Liver (tissue), 3 donors: ENCODE results near the gene GTF2IRD1.

Experiments
- EGR1 ChIP-seq, 2 donors: IDR thresholded peaks; 2 replicates each; pipeline ENCODE4 v1.6.1; 2016 to 2018; ENCODE audit warnings: antibody characterized with exemption in 2 of 2, low read depth in 2 of 2
- FOXA1 ChIP-seq: IDR thresholded peaks from 2 replicates; pipeline ENCODE4 v1.6.1; 2016; ENCODE audit warnings: antibody characterized with exemption
- FOXA2 ChIP-seq: IDR thresholded peaks from 2 replicates; pipeline ENCODE4 v1.6.1; 2016; ENCODE audit warnings: antibody characterized with exemption
- GABPA ChIP-seq, 2 donors: IDR thresholded peaks in 1 of 2; conservative IDR thresholded peaks in 1 of 2; 2 replicates each; pipeline ENCODE4 v1.6.1; 2016; ENCODE audit warnings: antibody characterized with exemption in 2 of 2, mild to moderate bottlenecking in 1 of 2, moderate library complexity in 1 of 2
- HNF4G ChIP-seq: IDR thresholded peaks from 2 replicates; pipeline ENCODE4 v1.6.1; 2016; ENCODE audit warnings: antibody characterized with exemption
- JUND ChIP-seq, 2 donors: IDR thresholded peaks; 2 replicates each; pipeline ENCODE4 v1.6.1; 2016; ENCODE audit warnings: antibody characterized with exemption in 2 of 2
- RAD21 ChIP-seq, 2 donors: IDR thresholded peaks; 2 replicates each; pipeline ENCODE4 v1.6.1; 2016; ENCODE audit warnings: antibody characterized with exemption in 2 of 2, mild to moderate bottlenecking in 2 of 2
- RXRA ChIP-seq, 2 donors: IDR thresholded peaks; 2 replicates each; pipeline ENCODE4 v1.6.1; 2017 to 2018; ENCODE audit warnings: antibody characterized with exemption in 2 of 2, mild to moderate bottlenecking in 1 of 2
- TAF1 ChIP-seq: conservative IDR thresholded peaks from 2 replicates; pipeline ENCODE4 v1.6.1; 2016; ENCODE audit warnings: antibody characterized with exemption, mild to moderate bottlenecking
- YY1 ChIP-seq: IDR thresholded peaks from 2 replicates; pipeline ENCODE4 v1.6.1; 2016; ENCODE audit warnings: antibody characterized with exemption, mild to moderate bottlenecking
- TF ChIP-seq, protein P1 (sequence below): fragments of 150-350 bp; IDR thresholded peaks from 2 replicates; pipeline ENCODE4 v1.5.1; 2017; ENCODE audit warnings: improper control_type of control experiment, low read depth, low read length; ENCODE audit not compliant: missing input control
- TF ChIP-seq, protein P2 (sequence below): IDR thresholded peaks from 2 replicates; pipeline ENCODE4 v1.6.1; 2016; ENCODE audit warnings: antibody characterized with exemption, mild to moderate bottlenecking
- TF ChIP-seq, protein P3 (sequence below): IDR thresholded peaks from 2 replicates; pipeline ENCODE4 v1.6.1; 2016; ENCODE audit warnings: antibody characterized with exemption
- TF ChIP-seq, protein P4 (sequence below): IDR thresholded peaks from 2 replicates; pipeline ENCODE4 v1.6.1; 2016; ENCODE audit warnings: antibody characterized with exemption
- donor health status: healthy.
- donor health status: healthy.

DNA sequence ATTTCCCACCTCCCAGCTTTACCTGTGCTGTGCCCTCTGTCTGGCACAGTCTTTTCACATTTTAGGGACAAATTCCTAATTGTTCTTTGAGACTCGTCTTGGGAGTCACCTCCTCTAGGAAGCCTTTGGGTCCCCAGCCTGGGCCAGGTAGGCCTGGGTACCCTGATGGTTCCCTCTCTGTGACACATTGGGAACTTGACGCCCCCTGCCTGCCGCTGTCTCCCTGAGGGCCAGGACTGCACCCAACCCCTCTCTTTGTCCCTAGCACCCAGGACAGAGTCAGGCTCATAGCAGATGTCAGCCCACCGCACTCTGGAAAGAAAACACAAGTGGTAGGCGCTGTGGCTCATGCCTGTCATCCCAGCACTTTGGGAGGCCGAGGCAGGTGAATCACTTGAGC lies 71.4 kb downstream of the GTF2IRD1 start:
- TF ChIP-seq, protein P1, sequence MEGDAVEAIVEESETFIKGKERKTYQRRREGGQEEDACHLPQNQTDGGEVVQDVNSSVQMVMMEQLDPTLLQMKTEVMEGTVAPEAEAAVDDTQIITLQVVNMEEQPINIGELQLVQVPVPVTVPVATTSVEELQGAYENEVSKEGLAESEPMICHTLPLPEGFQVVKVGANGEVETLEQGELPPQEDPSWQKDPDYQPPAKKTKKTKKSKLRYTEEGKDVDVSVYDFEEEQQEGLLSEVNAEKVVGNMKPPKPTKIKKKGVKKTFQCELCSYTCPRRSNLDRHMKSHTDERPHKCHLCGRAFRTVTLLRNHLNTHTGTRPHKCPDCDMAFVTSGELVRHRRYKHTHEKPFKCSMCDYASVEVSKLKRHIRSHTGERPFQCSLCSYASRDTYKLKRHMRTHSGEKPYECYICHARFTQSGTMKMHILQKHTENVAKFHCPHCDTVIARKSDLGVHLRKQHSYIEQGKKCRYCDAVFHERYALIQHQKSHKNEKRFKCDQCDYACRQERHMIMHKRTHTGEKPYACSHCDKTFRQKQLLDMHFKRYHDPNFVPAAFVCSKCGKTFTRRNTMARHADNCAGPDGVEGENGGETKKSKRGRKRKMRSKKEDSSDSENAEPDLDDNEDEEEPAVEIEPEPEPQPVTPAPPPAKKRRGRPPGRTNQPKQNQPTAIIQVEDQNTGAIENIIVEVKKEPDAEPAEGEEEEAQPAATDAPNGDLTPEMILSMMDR, result no peak
- TF ChIP-seq RAD21 (IDR thresholded peaks at IDR 0.05) (no peak), EGR1 (IDR thresholded peaks at IDR 0.05; ENCODE audit: low read depth in 2 of 2) (no peak), GABPA (IDR thresholded peaks at IDR 0.05 in 1 of 2, conservative IDR thresholded peaks at IDR 0.05 in 1 of 2) (no peak), HNF4G (no peak), TAF1 (no peak), FOXA2 (no peak), FOXA1 (no peak), YY1 (no peak), RXRA (IDR thresholded peaks at IDR 0.05) (no peak), JUND (IDR thresholded peaks at IDR 0.05) (no peak)
- TF ChIP-seq, protein P2, sequence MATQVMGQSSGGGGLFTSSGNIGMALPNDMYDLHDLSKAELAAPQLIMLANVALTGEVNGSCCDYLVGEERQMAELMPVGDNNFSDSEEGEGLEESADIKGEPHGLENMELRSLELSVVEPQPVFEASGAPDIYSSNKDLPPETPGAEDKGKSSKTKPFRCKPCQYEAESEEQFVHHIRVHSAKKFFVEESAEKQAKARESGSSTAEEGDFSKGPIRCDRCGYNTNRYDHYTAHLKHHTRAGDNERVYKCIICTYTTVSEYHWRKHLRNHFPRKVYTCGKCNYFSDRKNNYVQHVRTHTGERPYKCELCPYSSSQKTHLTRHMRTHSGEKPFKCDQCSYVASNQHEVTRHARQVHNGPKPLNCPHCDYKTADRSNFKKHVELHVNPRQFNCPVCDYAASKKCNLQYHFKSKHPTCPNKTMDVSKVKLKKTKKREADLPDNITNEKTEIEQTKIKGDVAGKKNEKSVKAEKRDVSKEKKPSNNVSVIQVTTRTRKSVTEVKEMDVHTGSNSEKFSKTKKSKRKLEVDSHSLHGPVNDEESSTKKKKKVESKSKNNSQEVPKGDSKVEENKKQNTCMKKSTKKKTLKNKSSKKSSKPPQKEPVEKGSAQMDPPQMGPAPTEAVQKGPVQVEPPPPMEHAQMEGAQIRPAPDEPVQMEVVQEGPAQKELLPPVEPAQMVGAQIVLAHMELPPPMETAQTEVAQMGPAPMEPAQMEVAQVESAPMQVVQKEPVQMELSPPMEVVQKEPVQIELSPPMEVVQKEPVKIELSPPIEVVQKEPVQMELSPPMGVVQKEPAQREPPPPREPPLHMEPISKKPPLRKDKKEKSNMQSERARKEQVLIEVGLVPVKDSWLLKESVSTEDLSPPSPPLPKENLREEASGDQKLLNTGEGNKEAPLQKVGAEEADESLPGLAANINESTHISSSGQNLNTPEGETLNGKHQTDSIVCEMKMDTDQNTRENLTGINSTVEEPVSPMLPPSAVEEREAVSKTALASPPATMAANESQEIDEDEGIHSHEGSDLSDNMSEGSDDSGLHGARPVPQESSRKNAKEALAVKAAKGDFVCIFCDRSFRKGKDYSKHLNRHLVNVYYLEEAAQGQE, result no peak
- TF ChIP-seq, protein P3, sequence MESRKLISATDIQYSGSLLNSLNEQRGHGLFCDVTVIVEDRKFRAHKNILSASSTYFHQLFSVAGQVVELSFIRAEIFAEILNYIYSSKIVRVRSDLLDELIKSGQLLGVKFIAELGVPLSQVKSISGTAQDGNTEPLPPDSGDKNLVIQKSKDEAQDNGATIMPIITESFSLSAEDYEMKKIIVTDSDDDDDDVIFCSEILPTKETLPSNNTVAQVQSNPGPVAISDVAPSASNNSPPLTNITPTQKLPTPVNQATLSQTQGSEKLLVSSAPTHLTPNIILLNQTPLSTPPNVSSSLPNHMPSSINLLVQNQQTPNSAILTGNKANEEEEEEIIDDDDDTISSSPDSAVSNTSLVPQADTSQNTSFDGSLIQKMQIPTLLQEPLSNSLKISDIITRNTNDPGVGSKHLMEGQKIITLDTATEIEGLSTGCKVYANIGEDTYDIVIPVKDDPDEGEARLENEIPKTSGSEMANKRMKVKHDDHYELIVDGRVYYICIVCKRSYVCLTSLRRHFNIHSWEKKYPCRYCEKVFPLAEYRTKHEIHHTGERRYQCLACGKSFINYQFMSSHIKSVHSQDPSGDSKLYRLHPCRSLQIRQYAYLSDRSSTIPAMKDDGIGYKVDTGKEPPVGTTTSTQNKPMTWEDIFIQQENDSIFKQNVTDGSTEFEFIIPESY, result no peak
- TF ChIP-seq, protein P4, sequence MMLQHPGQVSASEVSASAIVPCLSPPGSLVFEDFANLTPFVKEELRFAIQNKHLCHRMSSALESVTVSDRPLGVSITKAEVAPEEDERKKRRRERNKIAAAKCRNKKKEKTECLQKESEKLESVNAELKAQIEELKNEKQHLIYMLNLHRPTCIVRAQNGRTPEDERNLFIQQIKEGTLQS, result no peak
